Activated B cell treated with CpG ODN at 0.5 μM for 24 hours (primary cell): Measurements from ENCODE around the gene PNLIPRP2. TPM values are rescaled to one million over a fixed set of nuclear protein-coding genes. Genes with fewer than 3 reads are reported as not detected.

Source experiments
- ATAC-seq: fragments of 200-7000 bp; cut with Tn5 transposase; one replicate; pipeline ENCODE4 v1.10.0; 2021; ENCODE audit warnings: low read depth, mild to moderate bottlenecking, moderate library complexity
- CTCF ChIA-PET: fragments of 350-600 bp; sonication (Branson Sonifier 250); formaldehyde crosslinking; loops from one replicate; lab custom pipeline; 2021; ENCODE audit warnings: antibody characterized with exemption; lab: Charles Lee
- POLR2A ChIA-PET: fragments of 350-600 bp; sonication (Branson Sonifier 250); formaldehyde crosslinking; loops from one replicate; lab custom pipeline; 2021; ENCODE audit warnings: antibody characterized with exemption; lab: Charles Lee
- DNase-seq: peaks from one replicate; pipeline ENCODE4 v3.0.0; 2022
- H3K27ac Mint-ChIP-seq: one replicate; pipeline ENCODE4 v1.8.0; 2020; ENCODE audit warnings: mixed read lengths
- H3K27me3 Mint-ChIP-seq: one replicate; pipeline ENCODE4 v1.8.0; 2021; ENCODE audit warnings: mixed read lengths
- H3K36me3 Mint-ChIP-seq: one replicate; pipeline ENCODE4 v1.8.0; 2021; ENCODE audit warnings: low read depth, mixed read lengths
- H3K4me1 Mint-ChIP-seq: one replicate; pipeline ENCODE4 v1.8.0; 2021; ENCODE audit warnings: mixed read lengths
- H3K4me3 Mint-ChIP-seq: one replicate; pipeline ENCODE4 v1.8.0; 2020; ENCODE audit warnings: mild to moderate bottlenecking, mixed read lengths
- H3K9me3 Mint-ChIP-seq: one replicate; pipeline ENCODE4 v1.8.0; 2020; ENCODE audit warnings: mixed read lengths
- CTCF ChIP-seq: fragments of 200-600 bp; IDR thresholded peaks from one replicate; pipeline ENCODE4 v1.8.0; 2022; ENCODE audit warnings: antibody characterized with exemption, mild to moderate bottlenecking
- intact Hi-C: fragments of 100-400 bp; cut with micrococcal nuclease; formaldehyde crosslinking; loops from one replicate; pipeline ENCODE4 v1.15.1; 2024
- total RNA-seq: library from RNA; stranded (reverse); gene quantifications from 2 replicates; pipeline ENCODE4 v1.2.3, GENCODE V29; 2022

Gene PNLIPRP2
- total RNA-seq, 1 donor from 2014 or later: not detected

- intact Hi-C loops: no loop called here
- peaks cover 7% of the 10 kb centered on the region for H3K9me3 Mint-ChIP-seq
- H3K36me3 Mint-ChIP-seq: no peaks in the 10 kb centered on the region
- POLR2A ChIA-PET: no interaction called here
- CTCF ChIA-PET: no interaction called here
- no peak for TF ChIP-seq CTCF
- H3K4me1 Mint-ChIP-seq: no peaks in the 10 kb centered on the region
- no peak overlapping the region for H3K27ac Mint-ChIP-seq
- H3K4me3 Mint-ChIP-seq: no peak overlapping the region
- no peaks in the 10 kb centered on the region for H3K27me3 Mint-ChIP-seq
- ATAC-seq (no peak), DNase-seq (no peak)
These were observed 17.1 kb downstream of the PNLIPRP2 start for GRCh38 chr10:116637830-116638229.

DNA sequence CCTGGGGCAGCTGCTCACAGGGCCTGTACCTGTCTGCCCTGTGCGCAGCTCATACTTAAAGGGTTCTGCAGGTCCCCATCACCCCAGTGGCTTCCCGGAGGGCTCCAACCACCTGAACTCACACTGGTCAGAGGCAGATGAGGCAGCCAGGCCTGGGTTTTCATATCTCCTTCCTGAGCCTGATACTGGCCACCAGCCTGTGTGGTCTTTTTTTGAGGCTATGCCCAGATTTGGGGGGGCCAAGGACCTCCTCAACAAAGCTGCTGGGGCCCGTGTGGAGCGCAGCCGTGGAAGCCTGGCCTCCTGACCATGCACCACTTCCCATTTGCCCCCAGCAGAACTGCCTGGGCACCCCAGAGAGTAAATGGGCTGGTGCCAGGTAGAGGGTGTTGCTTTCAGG lies 25.7 kb downstream of the PNLIPRP2 start:
- intact Hi-C loops: no loop called here
- Mint-ChIP-seq H3K4me3 (no peak overlapping the region), H3K27me3 (no peaks in the 10 kb centered on the region), H3K27ac (no peak overlapping the region), H3K36me3 (no peaks in the 10 kb centered on the region), H3K9me3 (peaks cover 10% of the 10 kb centered on the region), H3K4me1 (no peaks in the 10 kb centered on the region)
- ATAC-seq: no peak
- ChIA-PET POLR2A (no interaction called here), CTCF (no interaction called here)
- no peak for DNase-seq
- no peak for TF ChIP-seq CTCF

GRCh38 chr10:116648903-116649302 lies 28.1 kb downstream of the PNLIPRP2 start:
- Mint-ChIP-seq H3K4me1 (no peaks in the 10 kb centered on the region), H3K9me3 (peaks cover 13% of the 10 kb centered on the region), H3K36me3 (no peaks in the 10 kb centered on the region), H3K27me3 (no peaks in the 10 kb centered on the region), H3K4me3 (no peak overlapping the region), H3K27ac (no peak overlapping the region)
- DNase-seq (no peak), ATAC-seq (no peak)
- ChIA-PET POLR2A (no interaction called here), CTCF (no interaction called here)
- intact Hi-C loops: no loop called here
- no peak for TF ChIP-seq CTCF

GRCh38 chr10:116653885-116654284 lies 33.1 kb downstream of the PNLIPRP2 start:
- Mint-ChIP-seq H3K36me3 (no peaks in the 10 kb centered on the region), H3K9me3 (peaks cover 11% of the 10 kb centered on the region), H3K4me1 (no peaks in the 10 kb centered on the region), H3K4me3 (no peak overlapping the region), H3K27me3 (peaks cover 5% of the 10 kb centered on the region), H3K27ac (no peak overlapping the region)
- ATAC-seq (no peak), DNase-seq (no peak)
- ChIA-PET POLR2A (no interaction called here), CTCF (no interaction called here)
- intact Hi-C loops: no loop called here
- TF ChIP-seq CTCF: no peak

- DNase-seq: no peak
- H3K27me3 Mint-ChIP-seq: peaks cover 5% of the 10 kb centered on the region
- ChIA-PET CTCF (no interaction called here), POLR2A (no interaction called here)
- no peaks in the 10 kb centered on the region for H3K4me1 Mint-ChIP-seq
- intact Hi-C loops: no loop called here
- H3K36me3 Mint-ChIP-seq: no peaks in the 10 kb centered on the region
- H3K27ac Mint-ChIP-seq: no peak overlapping the region
- H3K9me3 Mint-ChIP-seq: peaks cover 8% of the 10 kb centered on the region
- ATAC-seq: no peak
- no peak overlapping the region for H3K4me3 Mint-ChIP-seq
- no peak for TF ChIP-seq CTCF
These were observed 34.1 kb downstream of the PNLIPRP2 start for GRCh38 chr10:116654816-116655215.
